ENCODE data around the gene ITGB1BP1.

Gene ITGB1BP1

DNA sequence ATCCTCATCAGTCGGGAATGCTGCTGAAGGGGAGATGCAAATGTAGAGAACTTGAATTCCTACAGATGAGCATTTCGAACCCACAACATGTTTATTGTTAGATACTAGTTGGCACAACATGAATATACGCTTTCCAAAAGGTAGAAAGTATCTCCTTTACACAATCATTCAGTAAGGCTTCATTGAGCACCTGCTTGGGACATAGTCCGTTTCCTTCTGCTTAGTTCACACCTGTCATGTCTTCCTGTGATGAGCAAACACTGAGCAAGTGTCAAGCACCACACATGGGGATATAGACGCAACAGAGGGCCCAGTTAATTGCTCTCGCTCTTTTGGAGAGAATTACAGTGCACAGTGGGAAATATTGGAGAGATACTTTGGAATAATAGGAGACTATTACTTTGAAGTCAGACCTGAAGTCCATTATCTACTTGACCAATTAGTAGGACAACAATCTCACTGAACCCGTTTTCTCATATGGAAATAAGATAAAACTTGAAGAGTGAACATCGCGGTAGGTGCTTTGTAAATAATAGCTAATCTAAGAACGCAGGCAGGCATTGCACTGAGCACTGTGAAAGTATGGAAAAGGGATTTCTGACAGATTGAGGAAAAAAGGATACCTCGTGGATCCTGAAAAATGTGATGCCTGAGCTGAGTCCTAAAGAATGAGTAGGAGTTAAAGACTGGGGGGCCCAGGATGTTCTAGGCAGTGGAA, 1.3 kb upstream of the ITGB1BP1 start:
- DNase-seq: no peak

DNA sequence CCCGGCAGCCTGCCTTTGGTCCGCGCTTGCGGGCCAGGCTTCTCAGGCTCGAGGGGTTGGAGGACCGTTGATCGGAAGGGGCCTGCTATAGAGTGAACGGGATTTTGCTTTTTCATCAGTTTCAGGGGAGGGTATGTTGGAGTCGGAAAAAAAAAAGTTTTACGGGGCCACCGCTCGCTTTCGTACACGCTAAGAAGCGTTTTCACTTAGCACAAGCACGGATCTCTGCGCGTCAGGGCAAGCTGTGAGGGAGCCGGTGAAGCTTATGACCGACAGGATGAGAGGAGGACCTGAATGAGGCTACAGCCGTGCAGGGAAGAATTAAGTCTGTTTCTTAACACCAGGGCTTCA, 569 bp upstream of the ITGB1BP1 start:
- DNase-seq: no peak

DNA sequence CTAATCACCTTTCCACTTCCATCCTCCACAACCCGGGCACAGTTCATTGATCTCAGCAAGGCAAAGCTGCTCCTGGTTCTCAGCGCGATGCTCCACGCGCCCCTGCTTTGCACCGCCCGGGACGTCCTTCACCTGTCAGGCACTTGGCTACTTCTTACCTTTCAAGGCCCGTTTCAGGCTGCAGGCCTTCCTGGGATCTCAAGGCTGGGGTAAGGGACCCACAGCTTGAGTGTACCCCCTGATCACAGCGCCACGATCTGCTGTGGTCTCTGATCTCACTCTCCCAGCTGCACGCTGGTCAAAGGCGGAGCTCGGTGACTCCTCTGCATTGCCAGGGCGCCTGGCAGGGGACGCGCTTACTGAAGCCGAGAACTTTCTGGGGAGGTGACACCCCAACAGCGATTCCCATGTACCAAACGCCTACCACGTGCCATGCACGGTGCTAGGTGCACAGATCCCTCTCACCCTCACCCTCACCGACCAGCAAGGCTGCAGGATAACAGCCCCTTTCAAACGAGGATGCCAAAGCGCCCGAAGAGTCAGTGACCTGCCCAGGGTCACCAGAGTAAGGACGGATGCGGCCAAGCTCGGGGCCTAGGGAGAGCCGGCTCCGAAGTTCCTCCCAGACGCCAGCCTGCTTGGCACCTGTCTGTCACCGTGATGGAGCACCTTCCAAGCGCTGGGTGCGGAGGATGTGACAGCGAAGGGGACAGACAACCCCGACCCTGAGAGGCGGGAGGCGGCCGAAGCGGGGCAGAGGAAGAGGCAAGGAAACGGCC, 818 bp downstream of the ITGB1BP1 start:
- DNase-seq: no peak

DNA sequence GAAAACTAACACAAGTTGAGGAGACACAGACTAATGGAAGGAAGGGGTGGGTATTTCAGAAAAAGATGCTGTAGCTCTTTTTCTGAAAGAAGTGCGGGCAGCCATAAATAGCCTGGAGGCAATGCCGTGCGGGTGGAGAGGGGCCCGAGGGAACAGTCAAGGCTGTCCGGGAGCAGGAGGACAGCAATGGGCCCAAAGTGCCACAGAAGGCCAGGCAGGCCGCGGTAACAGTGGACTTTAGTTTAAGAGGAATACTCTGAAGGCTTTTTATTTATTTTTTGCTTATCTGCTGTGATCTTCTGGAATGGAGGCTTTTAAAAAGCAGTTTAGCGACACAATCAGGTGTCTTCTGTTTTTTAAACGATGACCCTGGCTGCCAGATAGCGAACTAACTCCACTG, 2.8 kb downstream of the ITGB1BP1 start:
- no peak for DNase-seq

DNA sequence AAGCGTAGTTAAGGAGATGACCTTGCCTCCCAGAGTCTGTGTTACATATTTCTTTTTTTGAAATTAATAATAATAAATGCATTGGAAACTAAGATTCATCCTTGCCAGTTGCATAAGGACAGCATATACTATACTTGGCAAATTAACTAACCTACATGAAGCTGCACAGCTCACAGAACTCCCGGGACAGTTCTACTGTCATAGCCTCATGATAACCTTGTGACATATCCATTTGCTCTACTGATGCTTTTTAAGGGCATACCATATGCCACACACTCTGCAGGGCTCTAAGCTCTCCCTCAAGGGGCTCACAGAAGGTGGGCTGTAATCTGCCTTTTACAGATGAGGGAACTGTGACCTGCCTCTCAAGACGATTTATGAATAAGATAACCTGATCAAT, 3.8 kb downstream of the ITGB1BP1 start:
- peak; percentile 65 for DNase-seq

DNA sequence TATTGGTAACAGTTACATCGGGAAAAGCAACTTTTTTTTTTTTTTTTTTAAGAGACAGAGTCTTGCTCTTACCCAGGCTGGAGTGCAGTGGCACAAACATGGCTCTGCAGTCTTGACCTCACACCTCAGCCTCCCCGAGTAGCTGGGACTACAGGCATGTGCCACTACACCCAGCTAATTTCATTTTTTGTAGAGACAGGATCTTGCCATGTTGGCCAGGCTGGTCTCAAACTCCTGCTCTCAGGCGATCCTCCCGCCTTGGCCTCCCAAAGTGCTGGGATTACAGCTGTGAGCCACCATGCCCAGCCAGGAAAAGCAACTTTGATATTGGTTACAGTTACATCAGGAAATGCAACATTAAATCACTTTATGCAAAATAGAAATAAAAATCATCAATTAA, 4.6 kb downstream of the ITGB1BP1 start:
- DNase-seq: no peak

DNA sequence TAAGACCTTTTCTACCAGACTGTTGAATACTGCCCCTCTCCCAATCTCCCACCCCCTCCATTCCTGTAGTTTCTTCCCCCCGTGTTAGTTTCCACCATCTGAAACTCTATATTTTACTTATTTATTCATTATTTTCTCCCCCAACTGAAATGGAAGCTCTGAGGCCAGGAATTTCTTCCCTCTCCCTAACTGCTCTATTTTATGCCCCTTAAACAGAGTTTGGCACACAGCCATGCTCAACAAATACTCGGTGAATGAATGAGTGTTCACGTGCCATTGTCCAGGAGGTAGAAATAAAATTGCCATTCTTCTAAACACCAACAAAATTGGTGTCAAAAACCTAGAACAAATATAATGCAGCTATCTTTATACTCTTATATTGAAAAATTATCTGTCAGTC, 5.6 kb downstream of the ITGB1BP1 start:
- no peak for DNase-seq

DNA sequence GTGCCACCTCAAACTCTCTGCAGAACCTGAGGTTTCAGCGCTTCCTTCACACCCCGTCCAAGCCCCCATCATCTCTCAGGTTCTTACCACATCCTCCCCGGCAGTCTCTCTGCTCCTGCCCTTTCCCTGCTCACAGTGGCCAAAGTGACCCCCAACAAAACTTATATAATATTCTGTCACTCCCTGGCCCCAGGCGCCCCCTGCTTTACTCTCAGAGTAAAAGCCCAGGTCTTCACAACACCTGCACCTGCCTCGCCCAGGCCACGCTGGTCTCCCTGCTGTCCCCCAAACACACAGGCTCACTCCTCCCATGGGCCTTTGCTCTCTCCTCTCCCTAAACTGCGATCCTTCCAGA, 6.4 kb downstream of the ITGB1BP1 start:
- no peak for DNase-seq

DNA sequence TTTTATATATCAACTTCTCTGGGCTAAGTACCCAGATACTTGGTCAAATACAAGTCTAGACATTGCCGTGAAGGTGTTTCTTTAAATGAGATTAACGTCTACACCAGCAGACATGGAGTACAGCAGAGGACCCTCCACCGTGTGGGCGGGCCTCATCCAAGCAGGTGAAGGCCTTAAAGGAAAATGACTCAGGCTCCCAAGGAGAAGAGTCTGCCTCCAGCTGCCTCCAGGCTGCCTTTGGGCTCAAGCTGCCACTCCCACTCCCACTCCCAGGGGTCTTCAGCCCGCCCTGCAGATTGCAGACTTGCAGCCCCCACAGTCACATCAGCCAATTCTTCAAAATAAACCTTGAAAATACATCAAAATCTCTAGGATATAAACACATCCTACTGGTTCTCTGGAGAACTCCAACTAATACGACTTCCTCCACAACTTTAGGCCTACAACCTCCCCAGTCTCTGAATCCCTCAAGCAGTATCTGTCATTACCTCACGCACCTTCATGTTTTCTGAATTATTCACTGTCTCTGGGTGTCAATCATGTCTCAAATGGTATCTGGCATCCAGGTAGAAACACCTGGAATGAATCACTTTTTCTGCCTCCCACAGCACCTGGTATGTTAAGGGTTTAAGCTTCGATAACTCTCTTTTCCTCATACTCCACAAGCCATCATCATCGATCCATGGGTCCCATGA, 6.9 kb downstream of the ITGB1BP1 start:
- DNase-seq: no peak

DNA sequence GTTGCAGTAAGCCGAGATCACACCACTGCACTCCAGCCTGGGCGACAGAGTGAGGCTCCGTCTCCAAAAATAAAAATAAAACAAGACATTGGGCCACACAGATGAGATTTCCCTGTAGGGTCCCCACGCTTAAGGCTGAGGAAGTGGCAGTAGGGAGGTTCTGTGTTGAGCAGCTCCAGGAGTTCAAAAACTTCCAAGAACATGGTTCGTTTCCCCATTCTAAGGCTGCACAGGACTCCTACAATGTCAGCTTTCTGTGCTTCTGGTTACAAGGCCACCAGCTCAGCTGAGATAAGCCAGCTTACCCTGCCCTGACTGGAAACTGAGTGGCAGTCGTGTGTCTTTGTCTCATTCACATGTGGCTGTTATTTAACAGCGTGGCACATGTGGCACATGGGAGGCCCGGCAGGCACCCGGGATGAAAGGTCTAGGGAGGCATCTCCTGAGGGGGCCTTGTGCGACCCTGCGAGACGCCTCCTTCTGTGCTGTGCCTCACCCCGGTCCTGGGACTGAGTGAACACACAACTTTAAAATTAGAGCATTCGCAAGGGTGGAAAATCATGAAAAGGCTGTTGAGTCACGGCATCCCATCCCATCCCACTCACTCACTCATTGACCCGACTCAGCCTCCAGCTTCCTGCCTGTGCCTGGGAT, 7.7 kb downstream of the ITGB1BP1 start:
- no peak for DNase-seq

DNA sequence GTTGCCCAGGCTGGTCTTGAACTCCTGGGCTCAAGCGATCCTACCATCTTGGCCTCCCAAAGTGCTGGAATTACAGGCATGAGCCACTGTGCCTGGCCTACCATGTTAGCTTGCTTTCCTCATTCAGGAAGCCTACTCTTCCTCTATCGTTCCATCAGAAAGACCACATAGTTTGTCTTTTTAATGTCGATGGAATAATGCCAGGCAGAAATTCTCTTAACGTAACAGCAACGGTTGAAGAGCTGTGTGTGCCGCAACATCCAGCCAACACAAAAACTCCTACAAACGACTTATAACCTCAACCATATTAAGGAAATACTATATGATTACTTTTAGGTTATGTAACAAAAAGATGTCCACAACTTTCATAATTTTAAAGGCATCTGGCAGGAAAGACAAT, 10.5 kb downstream of the ITGB1BP1 start:
- no peak for DNase-seq

DNA sequence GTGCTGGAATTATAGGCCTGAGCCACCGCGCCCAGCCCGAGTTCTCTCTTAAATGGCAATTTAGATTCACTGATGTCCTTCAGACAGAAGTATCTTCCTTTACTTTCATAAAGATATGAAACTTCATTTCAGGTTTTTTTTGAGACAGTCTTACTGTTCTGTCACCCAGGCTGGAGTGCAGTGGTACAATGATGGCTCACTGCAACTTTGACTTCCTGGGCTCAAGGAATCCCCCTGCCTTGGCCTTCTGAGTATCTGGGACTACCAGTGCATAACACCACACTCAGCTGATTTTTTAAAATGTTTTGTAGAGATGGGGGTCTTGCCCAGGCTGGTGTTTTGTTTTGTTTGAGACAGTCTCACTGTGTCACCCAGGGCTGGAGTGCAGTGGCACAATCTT, 13.2 kb downstream of the ITGB1BP1 start:
- no peak for DNase-seq

DNA sequence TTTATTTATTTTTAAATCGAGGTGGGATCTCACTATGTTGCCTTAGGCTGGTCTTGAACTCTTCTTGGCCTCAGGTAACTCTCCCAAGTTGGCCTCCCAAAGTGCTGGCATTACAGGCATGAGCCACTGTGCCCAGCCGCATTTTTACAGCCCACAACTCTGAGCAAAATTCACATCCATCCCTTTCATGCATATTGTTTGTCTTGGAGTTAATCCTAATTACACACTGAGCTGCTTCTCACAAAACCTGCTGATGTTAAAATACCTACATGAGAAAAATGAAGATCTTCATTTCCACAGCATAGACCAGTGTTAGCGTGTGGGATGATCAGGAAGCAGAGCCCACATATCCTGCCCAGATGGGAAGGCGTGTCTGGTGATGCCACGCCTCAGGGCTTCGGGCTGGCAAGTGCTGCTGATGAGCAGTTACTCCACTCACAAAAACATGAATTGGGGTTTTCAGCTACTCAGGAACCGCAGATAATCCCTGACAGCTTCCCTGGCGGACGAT, 14.6 kb downstream of the ITGB1BP1 start:
- peak; percentile 85 for DNase-seq

DNA sequence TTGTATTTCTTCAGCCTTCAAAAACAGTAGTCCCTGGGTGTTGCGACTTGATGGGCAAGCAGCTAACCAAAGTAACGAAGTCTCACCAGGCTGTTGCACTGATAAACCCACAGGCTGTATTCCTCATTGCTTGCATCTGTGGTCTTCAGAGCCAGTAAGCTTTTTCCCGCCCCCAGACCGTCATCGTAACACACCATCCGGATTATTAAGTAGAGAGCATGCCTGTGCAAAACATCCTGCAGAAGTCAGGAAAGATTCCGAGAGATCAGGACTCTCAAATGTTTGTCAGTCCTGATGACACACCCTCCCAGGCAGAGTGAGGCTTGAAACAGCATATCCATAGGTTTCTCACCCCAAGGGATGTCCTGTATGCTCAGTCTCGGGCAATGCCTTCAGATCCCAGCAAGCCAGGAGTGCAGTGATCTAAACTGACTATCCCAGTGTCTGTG, 15.9 kb downstream of the ITGB1BP1 start:
- DNase-seq: no peak

DNA sequence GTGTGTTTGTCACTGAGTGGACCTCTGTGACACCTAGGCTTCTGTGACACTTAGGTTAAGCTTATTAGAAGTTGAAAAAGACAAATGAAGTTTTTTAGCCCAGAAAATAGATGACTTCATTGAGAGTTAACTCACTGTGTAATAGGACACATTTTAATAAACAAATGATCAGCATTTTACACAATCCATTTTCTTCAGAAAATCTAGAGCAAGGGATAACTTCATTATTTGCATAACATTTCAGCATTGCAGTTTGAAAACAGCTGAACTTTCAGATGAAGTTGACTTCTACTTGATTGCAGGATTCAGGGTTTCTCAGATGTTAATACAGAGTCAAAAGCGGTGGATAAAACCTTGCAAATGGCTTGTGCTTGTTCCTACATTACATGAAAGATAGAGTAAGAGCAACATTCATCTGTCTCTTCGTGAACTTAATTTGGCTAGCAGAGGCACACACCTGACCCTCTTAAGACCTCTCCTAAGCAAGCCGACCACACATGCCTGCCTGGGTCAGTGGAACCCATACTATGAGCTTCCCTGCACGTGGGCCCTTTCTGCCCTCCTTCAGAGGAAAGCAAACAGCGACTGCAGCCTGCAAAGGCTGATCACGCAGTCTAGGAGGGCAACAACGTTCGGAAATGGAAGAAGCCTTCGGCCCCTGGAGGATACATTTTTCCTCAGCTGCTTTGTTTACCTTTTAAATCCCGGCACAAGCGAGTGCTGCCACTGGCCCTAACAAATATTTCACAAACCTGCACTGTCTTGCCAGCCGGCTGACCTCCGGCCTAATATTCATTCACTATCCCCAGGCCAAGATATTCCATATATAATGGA, 16.6 kb downstream of the ITGB1BP1 start:
- no peak for DNase-seq

DNA sequence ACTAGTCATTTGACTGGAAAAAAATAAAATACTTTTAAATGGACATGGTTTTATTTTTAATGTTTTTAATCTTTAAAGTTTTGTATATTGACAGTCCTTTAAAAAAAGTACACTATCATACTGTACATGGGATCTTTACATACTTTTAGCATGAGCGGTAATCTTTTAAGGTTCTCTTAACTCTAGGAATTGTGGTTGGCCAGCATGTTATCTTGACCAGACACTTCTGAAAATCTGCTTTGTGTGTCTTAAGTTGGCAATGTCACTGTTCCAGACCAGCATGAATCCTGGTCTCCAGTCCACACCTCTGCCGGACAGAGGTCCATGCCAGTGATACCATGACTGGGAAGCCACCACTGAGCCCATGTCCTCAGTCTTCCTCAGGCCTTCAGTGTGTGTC, 17.7 kb downstream of the ITGB1BP1 start:
- no peak for DNase-seq

DNA sequence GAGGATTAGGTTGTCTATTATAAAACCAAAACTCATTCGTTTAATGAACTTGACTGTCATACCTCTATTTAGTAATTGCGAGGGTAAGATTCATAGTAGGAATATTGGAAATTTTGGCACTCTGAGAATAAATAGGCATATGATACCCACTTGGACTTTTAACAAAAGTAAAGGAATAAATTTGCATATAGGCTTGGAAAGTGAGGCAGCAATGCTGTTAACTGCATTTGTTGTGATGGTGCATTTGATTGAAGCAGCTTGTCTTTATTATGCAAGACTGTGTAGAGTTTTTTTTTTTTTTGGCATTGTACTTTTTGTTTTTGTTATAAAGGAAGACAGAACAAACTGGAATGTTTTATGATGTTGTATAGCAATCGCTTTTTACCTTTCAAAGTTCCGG, 18.9 kb downstream of the ITGB1BP1 start:
- no peak for DNase-seq

DNA sequence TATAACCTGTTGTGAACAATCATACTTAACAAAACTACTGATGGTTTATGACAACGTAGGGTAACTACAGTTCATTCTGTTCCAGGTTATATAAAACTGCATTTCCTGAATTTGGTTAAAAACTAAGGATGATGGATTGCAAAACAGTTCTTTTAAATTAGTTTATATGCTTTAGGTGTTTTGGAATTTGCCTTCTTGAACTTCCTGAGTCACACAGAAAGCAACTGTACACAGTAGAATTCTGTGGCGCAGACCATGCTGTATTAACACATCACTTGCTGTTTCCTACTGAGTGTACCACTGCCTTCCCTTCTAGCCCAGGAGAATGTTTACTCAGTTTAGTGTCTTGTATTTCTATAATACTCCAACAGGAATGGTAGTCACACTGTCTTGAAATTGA, 19.4 kb downstream of the ITGB1BP1 start:
- DNase-seq: no peak

DNA sequence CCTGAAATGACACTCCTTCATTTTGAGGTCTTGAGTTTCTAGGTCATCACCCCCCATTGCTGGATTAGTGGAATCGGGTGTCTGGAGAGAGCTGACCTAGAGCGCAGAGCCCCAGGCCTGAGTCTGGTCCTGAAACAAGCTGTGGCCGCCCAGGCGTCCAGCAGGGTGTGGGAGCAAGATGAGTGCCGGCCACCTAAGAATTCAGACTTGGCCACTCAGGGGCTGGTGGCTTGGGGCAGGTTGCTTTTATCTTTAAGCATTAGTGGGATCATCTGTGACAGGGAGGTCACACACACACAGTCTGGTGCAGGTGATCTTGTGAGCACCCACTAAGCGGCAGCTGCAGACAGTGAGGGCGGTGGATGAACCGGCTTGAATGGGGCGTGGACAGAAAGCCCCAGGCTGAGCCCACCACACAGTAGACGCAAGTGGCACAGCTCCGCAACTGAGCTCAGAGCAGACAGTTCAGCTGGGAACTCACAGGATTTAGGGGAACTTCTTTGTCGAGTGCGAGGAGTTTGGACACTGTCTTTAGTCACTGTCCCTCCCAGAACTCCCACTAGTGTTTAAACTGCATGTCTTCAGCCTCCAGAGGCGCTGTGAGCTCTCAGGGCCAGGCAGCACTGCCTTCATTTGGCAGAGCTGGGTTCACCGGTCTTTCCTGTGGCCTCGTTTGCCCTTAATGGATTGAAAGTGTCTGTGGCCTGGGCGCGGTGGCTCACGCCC, 21.5 kb downstream of the ITGB1BP1 start:
- DNase-seq: no peak

DNA sequence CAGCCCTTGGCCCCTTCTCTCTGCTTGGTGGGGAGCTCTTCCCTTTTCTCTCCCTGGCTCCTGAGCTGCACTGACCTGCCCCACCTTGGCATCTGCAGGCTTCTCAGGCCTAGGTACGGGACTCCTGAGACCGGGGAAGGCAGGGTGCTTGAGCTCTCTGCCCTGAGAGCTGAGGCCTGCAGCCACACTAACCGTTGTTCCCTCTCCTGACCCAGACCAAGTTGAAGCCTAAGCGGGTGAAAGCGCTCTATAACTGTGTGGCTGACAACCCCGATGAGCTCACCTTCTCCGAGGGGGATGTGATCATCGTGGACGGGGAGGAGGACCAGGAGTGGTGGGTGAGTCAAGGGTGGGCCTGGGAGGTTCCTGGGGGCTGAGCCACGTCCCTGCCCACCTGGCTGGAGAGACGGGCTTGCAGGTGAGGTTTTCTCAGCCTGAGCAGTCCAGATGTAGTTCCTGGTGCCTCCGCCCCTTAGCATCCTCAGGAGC, 22.2 kb downstream of the ITGB1BP1 start:
- DNase-seq: no peak

DNA sequence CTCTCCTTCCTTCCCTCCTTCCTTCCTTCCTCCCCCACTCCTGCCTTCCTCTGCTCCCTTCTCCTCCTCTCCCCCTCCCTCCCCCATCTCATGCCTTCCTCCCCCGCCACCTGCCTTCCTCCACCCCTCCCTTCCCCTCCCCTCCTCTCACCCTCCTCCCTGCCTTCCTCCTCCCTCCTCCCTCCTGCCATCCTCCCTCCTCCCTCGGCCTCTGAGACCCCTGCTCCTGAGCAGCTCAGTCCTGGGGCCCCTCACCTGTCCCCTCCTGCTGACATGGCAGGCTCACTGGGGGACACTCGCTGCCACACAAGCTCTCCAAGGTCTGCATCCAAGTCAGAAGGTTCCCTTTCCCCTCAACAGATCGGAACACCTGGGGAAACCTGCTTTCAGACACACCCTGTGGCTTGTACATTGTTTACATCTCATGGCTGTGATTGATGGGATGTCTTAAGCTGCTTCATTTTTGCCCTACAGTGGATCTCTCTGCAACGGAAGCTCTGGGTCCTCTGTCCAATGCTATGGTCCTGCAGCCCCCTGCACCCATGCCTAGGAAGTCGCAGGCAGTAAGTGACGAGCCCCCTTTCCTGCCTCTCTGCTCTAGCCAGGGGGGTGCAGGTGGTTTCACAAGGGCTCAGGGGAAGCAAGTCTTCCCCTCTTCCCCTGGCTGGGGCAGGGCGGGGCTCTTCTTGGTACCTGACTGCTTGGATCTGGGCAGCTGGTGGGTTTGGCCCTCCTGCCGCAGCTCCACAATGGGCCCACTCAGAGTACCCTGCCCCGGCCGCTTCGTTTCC, 22.9 kb downstream of the ITGB1BP1 start:
- no peak for DNase-seq
